Trophoblast cell (in vitro differentiated cells and primary cell): Measurements from ENCODE around the gene RFC4.
"Not testable (repeated sequence)": the region's sequence is repeated elsewhere in the genome, so short reads cannot be mapped to it uniquely, and the experiment has no call there.

Experiments
- DNase-seq, 2 donors: peaks; one replicate each; pipeline ENCODE4 v3.0.0-alpha.2; 2016
- H2AFZ ChIP-seq: 2 replicates; pipeline ENCODE4 v1.6.1; 2013; ENCODE audit warnings: low read length, moderate library complexity, mild to moderate bottlenecking; ENCODE audit not compliant: insufficient read depth, poor library complexity
- H2AK5ac ChIP-seq: 2 replicates; pipeline ENCODE4 v1.6.1; 2013; ENCODE audit warnings: mild to moderate bottlenecking, low read length
- H2BK120ac ChIP-seq: 2 replicates; pipeline ENCODE4 v1.6.1; 2013; ENCODE audit warnings: low read length, mild to moderate bottlenecking, moderate library complexity; ENCODE audit not compliant: insufficient read depth, poor library complexity
- H2BK12ac ChIP-seq: 2 replicates; pipeline ENCODE4 v1.6.1; 2013; ENCODE audit warnings: mild to moderate bottlenecking, low read length, moderate library complexity
- H2BK5ac ChIP-seq: 2 replicates; pipeline ENCODE4 v1.6.1; 2013; ENCODE audit warnings: low read length, low read depth, moderate library complexity, mild to moderate bottlenecking; ENCODE audit not compliant: poor library complexity
- H3K14ac ChIP-seq: 2 replicates; pipeline ENCODE4 v1.6.1; 2013; ENCODE audit warnings: mild to moderate bottlenecking, low read length
- H3K18ac ChIP-seq: 2 replicates; pipeline ENCODE4 v1.6.1; 2013; ENCODE audit warnings: mild to moderate bottlenecking, low read length
- H3K23ac ChIP-seq: 2 replicates; pipeline ENCODE4 v1.6.1; 2013; ENCODE audit warnings: low read length
- H3K27ac ChIP-seq: 2 replicates; pipeline ENCODE4 v1.5.1; 2013; ENCODE audit warnings: low read depth, mild to moderate bottlenecking, inconsistent platforms, low read length, moderate library complexity
- H3K27me3 ChIP-seq: 2 replicates; pipeline ENCODE4 v1.6.1; 2013; ENCODE audit warnings: inconsistent platforms, mild to moderate bottlenecking, low read length, moderate library complexity; ENCODE audit not compliant: insufficient read depth
- H3K36me3 ChIP-seq, 2 experiments: 1 replicate in 1 of 2; 2 replicates in 1 of 2; pipeline ENCODE4 v1.6.1; 2013; ENCODE audit warnings: low read length in 2 of 2, mild to moderate bottlenecking in 2 of 2, moderate library complexity in 1 of 2; ENCODE audit not compliant: insufficient read depth in 2 of 2, control insufficient read depth in 1 of 2
- H3K4ac ChIP-seq: 2 replicates; pipeline ENCODE4 v1.6.1; 2013; ENCODE audit warnings: low read depth, mild to moderate bottlenecking, low read length, moderate library complexity
- H3K4me1 ChIP-seq, 2 experiments: 1 replicate in 1 of 2; 2 replicates in 1 of 2; pipeline ENCODE4 v1.6.1; 2013; ENCODE audit warnings: low read length in 2 of 2, mild to moderate bottlenecking in 2 of 2, moderate library complexity in 1 of 2; ENCODE audit not compliant: insufficient read depth in 2 of 2, control insufficient read depth in 1 of 2
- H3K4me2 ChIP-seq: 2 replicates; pipeline ENCODE4 v1.6.1; 2013; ENCODE audit warnings: inconsistent platforms, mild to moderate bottlenecking, low read length, moderate library complexity
- H3K4me3 ChIP-seq: 2 replicates; pipeline ENCODE4 v1.5.1; 2013; ENCODE audit warnings: mild to moderate bottlenecking, low read depth, low read length, inconsistent platforms
- H3K79me1 ChIP-seq: one replicate; pipeline ENCODE4 v1.6.1; 2013; ENCODE audit warnings: low read length
- H3K79me2 ChIP-seq: 2 replicates; pipeline ENCODE4 v1.6.1; 2013; ENCODE audit warnings: low read length, mild to moderate bottlenecking; ENCODE audit not compliant: control insufficient read depth, insufficient read depth, poor library complexity
- H3K9ac ChIP-seq: 2 replicates; pipeline ENCODE4 v1.6.1; 2013; ENCODE audit warnings: mild to moderate bottlenecking, low read length
- H3K9me3 ChIP-seq: 2 replicates; pipeline ENCODE4 v1.6.1; 2013; ENCODE audit warnings: low read depth, mild to moderate bottlenecking, control low read depth, inconsistent platforms, low read length; ENCODE audit not compliant: insufficient read depth
- H4K12ac ChIP-seq: 2 replicates; pipeline ENCODE4 v1.6.1; 2013; ENCODE audit warnings: low read depth, mild to moderate bottlenecking, low read length, moderate library complexity
- H4K8ac ChIP-seq: 2 replicates; pipeline ENCODE4 v1.6.1; 2013; ENCODE audit warnings: low read depth, mild to moderate bottlenecking, low read length, moderate library complexity
- H4K91ac ChIP-seq: one replicate; pipeline ENCODE4 v1.6.1; 2013; ENCODE audit warnings: low read depth, mild to moderate bottlenecking, low read length, moderate library complexity
- WGBS: extraction: QIAGEN DNeasy Blood & Tissue Kit; methylation state at CpG from one replicate; pipeline ENCODE4 v1.1.7; 2013; ENCODE audit warnings: missing lambda C conversion rate; ENCODE audit not compliant: insufficient read length, insufficient coverage; ENCODE audit errors: extremely low coverage; 5-methylcytosine and 5-hydroxymethylcytosine counted together

The RFC4 gene

DNA sequence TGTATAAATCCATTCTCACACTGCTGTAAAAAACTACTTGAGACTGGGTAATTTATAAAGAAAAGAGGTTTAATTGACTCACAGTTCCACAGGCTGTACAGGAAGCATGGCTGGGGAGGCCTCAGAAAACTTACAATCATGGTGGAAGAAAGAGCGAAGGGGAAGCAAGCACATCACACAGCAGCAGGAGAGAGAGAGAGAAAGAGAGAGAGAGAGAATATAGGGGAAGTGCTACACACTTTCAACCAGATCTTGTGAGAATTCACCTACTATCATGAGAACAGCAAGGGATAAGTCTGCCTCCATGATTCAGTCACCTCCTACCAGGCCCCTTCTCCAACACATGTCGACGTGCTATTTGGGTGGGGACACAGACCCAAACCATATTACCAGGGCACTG is 45.6 kb upstream of the RFC4 start:
- H3K79me2 ChIP-seq, H3K4ac ChIP-seq, H3K4me1 ChIP-seq, H3K79me1 ChIP-seq, H3K18ac ChIP-seq, H2BK5ac ChIP-seq, H2AFZ ChIP-seq, DNase-seq, H3K14ac ChIP-seq, H3K4me3 ChIP-seq, H4K91ac ChIP-seq, H2BK120ac ChIP-seq, H2BK12ac ChIP-seq, H4K8ac ChIP-seq, H3K27ac ChIP-seq, H3K36me3 ChIP-seq, H3K4me2 ChIP-seq, H2AK5ac ChIP-seq, H3K23ac ChIP-seq, H3K9ac ChIP-seq, H3K27me3 ChIP-seq, H4K12ac ChIP-seq, H3K9me3 ChIP-seq: not testable (repeated sequence)
- no CpG with 5 or more reads among the region's 3 CpGs for WGBS

GRCh38 chr3:186849374-186849975 is 43.2 kb upstream of the RFC4 start:
- no peaks in the 10 kb centered on the region for H3K36me3 ChIP-seq
- no peaks in the 10 kb centered on the region for H3K79me1 ChIP-seq
- H2AFZ ChIP-seq, result no peak overlapping the region
- H3K4me2 ChIP-seq, result no peak overlapping the region
- no CpG with 5 or more reads among the region's 1 CpG for WGBS
- no peak overlapping the region for H3K4me3 ChIP-seq
- H3K9me3 ChIP-seq, result no peaks in the 10 kb centered on the region
- H3K79me2 ChIP-seq, result no peaks in the 10 kb centered on the region
- H2BK120ac ChIP-seq, result no peak overlapping the region
- no peak overlapping the region for H4K12ac ChIP-seq
- H2AK5ac ChIP-seq, result no peak overlapping the region
- peak in 1 of 2 donors; percentile 36 for DNase-seq
- H2BK12ac ChIP-seq, result no peak overlapping the region
- H3K4ac ChIP-seq, result no peak overlapping the region
- no peaks in the 10 kb centered on the region for H3K4me1 ChIP-seq
- no peak overlapping the region for H3K23ac ChIP-seq
- no peak overlapping the region for H3K14ac ChIP-seq
- H4K8ac ChIP-seq, result no peak overlapping the region
- no peak overlapping the region for H3K27ac ChIP-seq
- H3K9ac ChIP-seq, result no peak overlapping the region
- no peak overlapping the region for H3K18ac ChIP-seq
- H3K27me3 ChIP-seq, result no peaks in the 10 kb centered on the region
- no peak overlapping the region for H4K91ac ChIP-seq
- no peak overlapping the region for H2BK5ac ChIP-seq

DNA sequence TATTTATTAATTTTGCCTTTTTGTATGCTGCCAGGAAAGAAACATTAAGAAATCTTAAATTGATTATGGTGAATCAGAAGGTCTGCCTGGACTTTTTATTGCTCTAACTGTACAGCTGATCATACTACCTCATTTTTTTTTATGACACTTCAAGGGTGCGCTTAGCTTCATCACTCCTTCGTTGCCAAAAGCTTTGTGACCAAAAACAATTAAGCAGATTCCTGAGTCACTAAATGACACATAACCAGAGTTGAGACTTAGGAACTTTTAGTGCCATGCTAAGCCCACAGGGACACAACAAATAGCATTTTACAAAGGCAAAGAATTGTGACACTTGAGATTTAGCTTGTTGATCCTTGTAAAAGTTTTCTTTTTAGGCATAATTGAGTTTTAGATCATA is 41.2 kb upstream of the RFC4 start:
- H3K4me1 ChIP-seq, result no peaks in the 10 kb centered on the region
- no peak overlapping the region for H2BK12ac ChIP-seq
- no peak overlapping the region for H3K9ac ChIP-seq
- H4K91ac ChIP-seq, result no peak overlapping the region
- WGBS, result no CpG with 5 or more reads among the region's 2 CpGs
- no peak overlapping the region for H3K4ac ChIP-seq
- H3K79me1 ChIP-seq, result no peaks in the 10 kb centered on the region
- no peak overlapping the region for H2AK5ac ChIP-seq
- H3K14ac ChIP-seq, result no peak overlapping the region
- H4K8ac ChIP-seq, result no peak overlapping the region
- H3K79me2 ChIP-seq, result no peaks in the 10 kb centered on the region
- peaks cover 2% of the 10 kb centered on the region for H3K27me3 ChIP-seq
- H4K12ac ChIP-seq, result no peak overlapping the region
- no peak overlapping the region for H3K4me2 ChIP-seq
- H3K36me3 ChIP-seq, result no peaks in the 10 kb centered on the region
- no peak overlapping the region for H3K18ac ChIP-seq
- H2BK120ac ChIP-seq, result no peak overlapping the region
- no peak overlapping the region for H3K27ac ChIP-seq
- no peak overlapping the region for H3K4me3 ChIP-seq
- H2AFZ ChIP-seq, result no peak overlapping the region
- no peak overlapping the region for H2BK5ac ChIP-seq
- no peak for DNase-seq
- peaks cover 1% of the 10 kb centered on the region for H3K9me3 ChIP-seq
- no peak overlapping the region for H3K23ac ChIP-seq

GRCh38 chr3:186845756-186846155 is 39.5 kb upstream of the RFC4 start:
- Histone ChIP-seq H4K91ac (no peak overlapping the region), H2AFZ (no peak overlapping the region), H3K9ac (no peak overlapping the region), H3K79me1 (no peaks in the 10 kb centered on the region), H3K18ac (no peak overlapping the region), H3K4me3 (no peak overlapping the region), H2AK5ac (no peak overlapping the region), H3K4me1 (peaks cover 4 to 7% of the 10 kb centered on the region in 2 experiments), H4K12ac (no peak overlapping the region), H3K27me3 (peaks cover 2% of the 10 kb centered on the region), H3K4ac (no peak overlapping the region), H2BK120ac (no peak overlapping the region), H3K4me2 (no peak overlapping the region), H2BK12ac (no peak overlapping the region), H3K36me3 (no peaks in the 10 kb centered on the region), H3K23ac (no peak overlapping the region), H2BK5ac (no peak overlapping the region), H3K79me2 (no peaks in the 10 kb centered on the region), H4K8ac (no peak overlapping the region), H3K9me3 (peaks cover 1% of the 10 kb centered on the region), H3K14ac (no peak overlapping the region), H3K27ac (no peak overlapping the region)
- WGBS, result no CpG with 5 or more reads among the region's 10 CpGs
- no peak for DNase-seq
